Esophagus squamous epithelium (tissue), 5 donors: Measurements from ENCODE around the gene CACNA2D3. TPM values are rescaled to one million over a fixed set of nuclear protein-coding genes. Genes with fewer than 3 reads are reported as not detected.

Source experiments
- DNase-seq: peaks from one replicate; lab custom pipeline; 2025; lab: John Stamatoyannopoulos, UW
- H3K27ac ChIP-seq, 4 donors: fragments of 200-600 bp; sonication (generic); one replicate each; pipeline ENCODE4 v1.5.1; 2016 to 2019; ENCODE audit warnings: mild to moderate bottlenecking in 1 of 4
- H3K27me3 ChIP-seq, 4 donors: fragments of 200-600 bp; sonication (generic); 1 replicate in 3 of 4; 2 replicates in 1 of 4; pipeline versions ENCODE4 v1.5.1 to v1.6.0; 2017 to 2021; ENCODE audit warnings: antibody characterized with exemption in 1 of 4
- H3K36me3 ChIP-seq, 3 donors: fragments of 200-600 bp; sonication (generic); one replicate each; pipeline ENCODE4 v1.5.1; 2016 to 2019
- H3K4me1 ChIP-seq, 3 donors: fragments of 200-600 bp; sonication (generic); one replicate each; pipeline ENCODE4 v1.5.1; 2017 to 2019
- H3K4me3 ChIP-seq, 4 donors: fragments of 200-600 bp; sonication (generic); 1 replicate in 3 of 4; 2 replicates in 1 of 4; pipeline ENCODE4 v1.5.1; 2016 to 2019; ENCODE audit warnings: mild to moderate bottlenecking in 2 of 4, moderate library complexity in 1 of 4
- H3K9me3 ChIP-seq, 3 donors: fragments of 200-600 bp; sonication (generic); one replicate each; pipeline ENCODE4 v1.5.1; 2016 to 2019
- CTCF ChIP-seq, 6 experiments: fragments of 450-650 bp in 4 of 6; fragments of 200-600 bp in 2 of 6; sonication (generic) in 2 of 6; IDR thresholded peaks; one replicate each; pipeline ENCODE4 v1.5.1; 2016 to 2019; ENCODE audit warnings: antibody characterized with exemption in 6 of 6, mild to moderate bottlenecking in 4 of 6, moderate library complexity in 4 of 6
- POLR2A ChIP-seq, 4 donors: fragments of 450-650 bp; IDR thresholded peaks; one replicate each; pipeline ENCODE4 v1.6.1; 2017; ENCODE audit warnings: antibody characterized with exemption in 4 of 4, mild to moderate bottlenecking in 4 of 4, moderate library complexity in 3 of 4
- WGBS, 2 donors: methylation state at CpG; one replicate each; pipeline ENCODE4 v1.1.5; 2018; 5-methylcytosine and 5-hydroxymethylcytosine counted together
- intact Hi-C: fragments of 100-400 bp; cut with DNase I; formaldehyde crosslinking; loops from one replicate; pipeline ENCODE4 v1.15.0; 2022
- total RNA-seq, 4 donors: library from RNA; depleted of rRNA; stranded (reverse); fragments of >200 nt; gene quantifications; one replicate each; pipeline ENCODE4 v1.1.0, GENCODE V29; 2016
- donor health status: DM: yes; HTN: yes; CAD: no.

CACNA2D3 gene
- total RNA-seq, 4 donors from 2014 or later: 1.2 to 7.1 (median 5.1) TPM

GRCh38 chr3:54850484-54851018 lies 728.2 kb downstream of the CACNA2D3 start:
- no peaks in the 10 kb centered on the region for H3K27me3 ChIP-seq
- 44 to 65% methylated on average over 2 of the region's 2 CpGs for WGBS, 2 donors
- intact Hi-C loops: loop anchor here (5.0 to 10.0 kb wide), 2 partner anchors 332 to 426 kb away; no protein-coding TSS in a partner anchor
- no peak for DNase-seq
- TF ChIP-seq POLR2A (IDR thresholded peaks at IDR 0.05) (no peak), CTCF (IDR thresholded peaks at IDR 0.05) (no peak)
- H3K27ac ChIP-seq: no peak overlapping the region
- H3K4me3 ChIP-seq: no peak overlapping the region
- H3K36me3 ChIP-seq: no peaks in the 10 kb centered on the region
- H3K4me1 ChIP-seq: peaks cover 0 to 21% (median 0%) of the 10 kb centered on the region in 3 donors
- H3K9me3 ChIP-seq: no peaks in the 10 kb centered on the region

GRCh38 chr3:54853573-54854404 lies 731.4 kb downstream of the CACNA2D3 start:
- intact Hi-C loops: loop anchor here (5.0 to 10.0 kb wide), 2 partner anchors 329 to 429 kb away; no protein-coding TSS in a partner anchor
- Histone ChIP-seq H3K27ac (peak overlapping the region in 1 of 4 donors; percentile 5), H3K4me1 (peaks cover 0 to 44% (median 7%) of the 10 kb centered on the region in 3 donors), H3K9me3 (no peaks in the 10 kb centered on the region), H3K4me3 (no peak overlapping the region), H3K27me3 (no peaks in the 10 kb centered on the region), H3K36me3 (no peaks in the 10 kb centered on the region)
- DNase-seq: no peak
- WGBS, 2 donors: 8 to 10% methylated on average over 18 to 19 of the region's 20 CpGs
- TF ChIP-seq CTCF (IDR thresholded peaks at IDR 0.05) (peak; percentile 16 to 87 (median 84)), POLR2A (IDR thresholded peaks at IDR 0.05) (no peak)

- intact Hi-C loops: loop anchor here (10.0 kb wide), 1 partner anchor 431 kb away; no protein-coding TSS in a partner anchor
- Histone ChIP-seq H3K36me3 (no peaks in the 10 kb centered on the region), H3K4me1 (peaks cover 0 to 50% (median 7%) of the 10 kb centered on the region in 3 donors), H3K4me3 (no peak overlapping the region), H3K27ac (no peak overlapping the region), H3K27me3 (no peaks in the 10 kb centered on the region), H3K9me3 (no peaks in the 10 kb centered on the region)
- WGBS, 2 donors: 100% methylated on average over 1 of the region's 1 CpG
- DNase-seq: no peak
- TF ChIP-seq POLR2A (IDR thresholded peaks at IDR 0.05) (no peak), CTCF (IDR thresholded peaks at IDR 0.05) (no peak)
These were observed 733.9 kb downstream of the CACNA2D3 start for GRCh38 chr3:54856271-54856670.

GRCh38 chr3:54857343-54857742 lies 735.0 kb downstream of the CACNA2D3 start:
- H3K4me1 ChIP-seq: peaks cover 0 to 57% (median 7%) of the 10 kb centered on the region in 3 donors
- peak overlapping the region in 1 of 4 donors; percentile 45 for H3K27ac ChIP-seq
- no peaks in the 10 kb centered on the region for H3K9me3 ChIP-seq
- DNase-seq: no peak
- intact Hi-C loops: loop anchor here (10.0 kb wide), 1 partner anchor 433 kb away; no protein-coding TSS in a partner anchor
- TF ChIP-seq CTCF (IDR thresholded peaks at IDR 0.05) (no peak), POLR2A (IDR thresholded peaks at IDR 0.05) (no peak)
- H3K27me3 ChIP-seq: no peaks in the 10 kb centered on the region
- H3K36me3 ChIP-seq: no peaks in the 10 kb centered on the region
- no peak overlapping the region for H3K4me3 ChIP-seq
- 25 to 58% methylated on average over 3 of the region's 3 CpGs for WGBS, 2 donors
